SK-N-SH (cell line): ENCODE measurements around the gene LENG1. TPM values are rescaled to one million over a fixed set of nuclear protein-coding genes. Genes with fewer than 3 reads are reported as not detected.

ENCODE experiments used
- CTCF ChIA-PET: fragments of 300-600, 350-600 bp; formaldehyde crosslinking; extraction: SDS; loops from one replicate; lab custom pipeline; 2021; lab: Yijun Ruan, JAX
- POLR2A ChIA-PET: fragments of 350-600 bp; sonication (Branson Sonifier 250); formaldehyde crosslinking; extraction: SDS; loops from one replicate; lab custom pipeline; 2020; ENCODE audit warnings: antibody characterized with exemption, inconsistent platforms; lab: Yijun Ruan, JAX
- DNase-seq: peaks from one replicate; pipeline ENCODE4 v3.0.0; 2012
- H2AFZ ChIP-seq: fragments of 200-600 bp; sonication (generic); 2 replicates; pipeline ENCODE4 v1.8.1; 2016; ENCODE audit warnings: antibody characterized with exemption, mild to moderate bottlenecking, low read depth
- H3F3A ChIP-seq: fragments of 200-600 bp; sonication (generic); replicated peaks from 2 replicates; pipeline ENCODE3; 2016; ENCODE audit warnings: antibody characterized with exemption, mild to moderate bottlenecking; ENCODE audit not compliant: insufficient read depth
- H3K27ac ChIP-seq, 2 experiments: fragments of 200-500 bp in 1 of 2; fragments of 200-600 bp in 1 of 2; sonication (Bioruptor generic) in 1 of 2; sonication (generic), shearing (Covaris generic) in 1 of 2; 2 replicates each; pipeline versions ENCODE4 v1.5.1 to v1.6.1; 2014 to 2016; ENCODE audit warnings: low read depth in 2 of 2, inconsistent platforms in 1 of 2, low read length in 1 of 2, mild to moderate bottlenecking in 1 of 2, mixed read lengths in 1 of 2
- H3K27me3 ChIP-seq: fragments of 200-600 bp; sonication (generic), shearing (Covaris generic); 2 replicates; pipeline ENCODE4 v1.6.1; 2016; ENCODE audit warnings: mixed run types; ENCODE audit not compliant: insufficient read depth
- H3K36me3 ChIP-seq, 2 experiments: fragments of 200-500 bp in 1 of 2; fragments of 200-600 bp in 1 of 2; sonication (Bioruptor generic) in 1 of 2; sonication (generic) in 1 of 2; replicated peaks in 1 of 2; 2 replicates each; pipeline versions ENCODE3 to v1.5.1; 2014 to 2016; ENCODE audit warnings: low read length in 1 of 2, mild to moderate bottlenecking in 1 of 2; ENCODE audit not compliant: insufficient read depth in 2 of 2, control insufficient read depth in 1 of 2
- H3K4me1 ChIP-seq, 2 experiments: fragments of 200-500 bp in 1 of 2; fragments of 200-600 bp in 1 of 2; sonication (Bioruptor generic) in 1 of 2; sonication (generic), shearing (Covaris generic) in 1 of 2; 2 replicates each; pipeline versions ENCODE4 v1.5.1 to v1.6.1; 2014 to 2016; ENCODE audit warnings: low read depth in 1 of 2, low read length in 1 of 2, mixed run types in 1 of 2; ENCODE audit not compliant: insufficient read depth in 2 of 2, control insufficient read depth in 1 of 2
- H3K4me2 ChIP-seq: fragments of 200-600 bp; sonication (generic), shearing (Covaris generic); 2 replicates; pipeline ENCODE4 v1.6.1; 2017; ENCODE audit warnings: mixed run types
- H3K4me3 ChIP-seq, 2 experiments: fragments of 200-500 bp in 1 of 2; fragments of 200-600 bp in 1 of 2; sonication (Bioruptor generic) in 1 of 2; sonication (generic), shearing (Covaris generic) in 1 of 2; 2 replicates each; pipeline versions ENCODE4 v1.5.1 to v1.8.1; 2014 to 2016; ENCODE audit warnings: low read depth in 2 of 2, inconsistent platforms in 1 of 2, low read length in 1 of 2, mild to moderate bottlenecking in 1 of 2, mixed read lengths in 1 of 2, moderate library complexity in 1 of 2
- H3K79me2 ChIP-seq: fragments of 200-600 bp; sonication (generic); 2 replicates; pipeline ENCODE4 v1.8.1; 2017; ENCODE audit warnings: mild to moderate bottlenecking; ENCODE audit not compliant: insufficient read depth
- H3K9ac ChIP-seq: fragments of 200-600 bp; sonication (generic); 2 replicates; pipeline ENCODE4 v1.6.1; 2017; ENCODE audit warnings: mixed run types
- H3K9me2 ChIP-seq: fragments of 200-600 bp; sonication (generic); 2 replicates; pipeline ENCODE4 v1.6.1; 2017; ENCODE audit warnings: mixed run types
- H3K9me3 ChIP-seq: fragments of 200-600 bp; sonication (generic); 2 replicates; pipeline ENCODE4 v1.6.1; 2017; ENCODE audit warnings: mixed run types, mild to moderate bottlenecking, moderate library complexity
- H4K20me1 ChIP-seq: fragments of 200-600 bp; sonication (generic); 2 replicates; pipeline ENCODE4 v1.6.1; 2017; ENCODE audit warnings: mild to moderate bottlenecking, mixed run types; ENCODE audit not compliant: insufficient read depth
- CHD2 ChIP-seq: fragments of 150-350 bp; IDR thresholded peaks from 2 replicates; pipeline ENCODE4 v1.6.1; 2018; ENCODE audit warnings: low read length; ENCODE audit not compliant: partially characterized antibody
- EZH2phosphoT487 ChIP-seq: fragments of 200-600 bp; sonication (generic); IDR thresholded peaks from 2 replicates; pipeline ENCODE4 v1.6.1; 2017; ENCODE audit warnings: low read depth, mixed run types, mild to moderate bottlenecking, antibody characterized with exemption, moderate library complexity, borderline replicate concordance
- FOSL2 ChIP-seq: IDR thresholded peaks from 2 replicates; pipeline ENCODE4 v1.4.0; 2012; ENCODE audit warnings: low read depth, mild to moderate bottlenecking, moderate library complexity, borderline replicate concordance
- FOXM1 ChIP-seq: IDR thresholded peaks from 2 replicates; pipeline ENCODE4 v1.4.0; 2012; ENCODE audit warnings: low read depth, mild to moderate bottlenecking
- JUND ChIP-seq: IDR thresholded peaks from 2 replicates; pipeline ENCODE4 v1.4.0; 2012
- MEF2A ChIP-seq: IDR thresholded peaks from 2 replicates; pipeline ENCODE4 v1.4.0; 2012; ENCODE audit warnings: low read depth, borderline replicate concordance
- NFIC ChIP-seq: IDR thresholded peaks from 2 replicates; pipeline ENCODE4 v1.4.0; 2012; ENCODE audit warnings: borderline replicate concordance
- NRF1 ChIP-seq: IDR thresholded peaks from 2 replicates; pipeline ENCODE4 v1.6.1; 2012; ENCODE audit warnings: low read depth, mild to moderate bottlenecking, low read length
- RAD21 ChIP-seq: IDR thresholded peaks from 2 replicates; pipeline ENCODE4 v1.6.1; 2012; ENCODE audit warnings: mild to moderate bottlenecking, low read length
- RCOR1 ChIP-seq: fragments of 150-350 bp; IDR thresholded peaks from 2 replicates; pipeline ENCODE4 v1.6.1; 2017; ENCODE audit warnings: antibody characterized with exemption, low read length
- REST ChIP-seq: IDR thresholded peaks from 2 replicates; pipeline ENCODE4 v1.6.1; 2012; ENCODE audit warnings: mild to moderate bottlenecking, low read depth, low read length, moderate library complexity
- RFX5 ChIP-seq: IDR thresholded peaks from 2 replicates; pipeline ENCODE4 v1.6.1; 2012; ENCODE audit warnings: mild to moderate bottlenecking, improper control_type of control experiment, low read length
- TAF1 ChIP-seq: IDR thresholded peaks from 2 replicates; pipeline ENCODE4 v1.6.1; 2012; ENCODE audit warnings: low read depth, mild to moderate bottlenecking, low read length, moderate library complexity, borderline replicate concordance
- TEAD4 ChIP-seq: IDR thresholded peaks from 2 replicates; pipeline ENCODE4 v1.4.0; 2012; ENCODE audit warnings: mild to moderate bottlenecking, borderline replicate concordance; ENCODE audit not compliant: insufficient read depth
- USF2 ChIP-seq: fragments of 150-350 bp; IDR thresholded peaks from 2 replicates; pipeline ENCODE4 v1.6.1; 2017; ENCODE audit warnings: antibody characterized with exemption, low read length, low read depth, borderline replicate concordance
- YY1 ChIP-seq: IDR thresholded peaks from 2 replicates; pipeline ENCODE4 v1.4.0; 2012; ENCODE audit warnings: low read depth, mild to moderate bottlenecking
- WGBS: methylation state at CpG from one replicate; pipeline ENCODE4 v1.1.6; 2017; ENCODE audit warnings: low lambda C conversion rate; 5-methylcytosine and 5-hydroxymethylcytosine counted together
- polyA plus RNA-seq, 3 experiments: library from polyadenylated mRNA; depleted of rRNA; stranded (reverse); fragments of >200 nt; gene quantifications; 2 replicates each; pipeline ENCODE4 v1.2.3, GENCODE V29; 2012
- TF ChIP-seq, protein P1 (sequence below): IDR thresholded peaks from 2 replicates; pipeline ENCODE4 v1.4.0; 2012; ENCODE audit warnings: low read depth
- TF ChIP-seq, protein P2 (sequence below): IDR thresholded peaks from 2 replicates; pipeline ENCODE4 v1.4.0; 2012; ENCODE audit warnings: low read depth, borderline replicate concordance

Gene LENG1
- polyA plus RNA-seq, 1 of the 3 experiments (the other 2 are of a cell fraction) = 11.4 TPM

DNA sequence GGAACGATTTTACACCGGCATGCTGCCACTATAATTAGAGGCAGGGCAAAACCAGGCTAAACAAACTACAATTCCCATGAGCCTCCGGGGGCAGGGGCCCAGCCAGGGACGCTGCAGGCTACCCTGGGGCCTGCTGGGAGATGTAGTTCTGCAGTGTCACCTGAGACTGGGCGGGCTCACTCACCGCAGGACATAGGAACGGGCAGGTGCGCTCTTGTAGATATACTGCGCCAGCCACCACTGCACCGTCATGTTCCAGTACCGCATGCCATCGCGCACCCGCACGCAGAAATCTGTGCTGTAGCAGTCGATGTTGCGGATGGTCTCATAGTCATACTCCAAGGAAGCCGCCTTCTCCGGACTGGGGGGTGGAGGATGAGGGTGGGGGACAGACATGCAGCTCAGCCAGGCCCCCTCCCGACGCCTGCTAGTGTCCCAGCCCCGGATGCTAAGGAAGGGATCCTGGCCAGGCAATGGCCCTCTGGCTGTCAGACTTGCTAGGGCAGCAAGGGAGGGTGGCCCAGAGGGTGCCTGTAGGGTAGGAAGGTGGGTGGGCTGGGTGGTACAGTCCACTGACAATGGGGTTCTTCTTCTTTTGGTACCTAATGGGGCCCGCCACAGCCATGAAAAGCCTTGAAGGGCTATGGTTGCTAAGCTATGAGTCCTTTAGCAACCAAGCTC, 19.2 kb upstream of the LENG1 start:
- no peaks in the 10 kb centered on the region for H3K79me2 ChIP-seq
- peaks cover 7% of the 10 kb centered on the region for H3F3A ChIP-seq
- H3K9me2 ChIP-seq = no peaks in the 10 kb centered on the region
- peak; percentile 44 for TF ChIP-seq CHD2
- TF ChIP-seq JUND = no peak
- peaks cover 5% of the 10 kb centered on the region; the same call in 1 of the 2 replicates for H4K20me1 ChIP-seq
- no peak overlapping the region for H3K27ac ChIP-seq
- no peaks in the 10 kb centered on the region for H3K9me3 ChIP-seq
- peak; percentile 72 for DNase-seq
- no peak overlapping the region for H3K4me3 ChIP-seq
- CTCF ChIA-PET = interaction anchor here (1.6 to 3.5 kb wide), 2 partner anchors 10 to 11 kb away, joined by 4 to 12 read pairs; no protein-coding TSS in a partner anchor
- peaks cover 0 to 9% of the 10 kb centered on the region in 2 experiments; a peak in 1 of 4 replicates for H3K4me1 ChIP-seq
- POLR2A ChIA-PET = no interaction called here
- no peaks in the 10 kb centered on the region for H3K27me3 ChIP-seq
- H3K9ac ChIP-seq = no peak overlapping the region
- 88% methylated on average over 22 of the region's 23 CpGs for WGBS
- H3K4me2 ChIP-seq = no peak overlapping the region
- H2AFZ ChIP-seq = no peak overlapping the region
- peaks cover 26 to 29% of the 10 kb centered on the region in 2 experiments for H3K36me3 ChIP-seq

GRCh38 chr19:54173951-54174834, 14.7 kb upstream of the LENG1 start:
- Histone ChIP-seq H3K9ac (no peak overlapping the region), H3K4me1 (peaks cover 5 to 6% of the 10 kb centered on the region in 2 experiments; a peak in 2 of 4 replicates), H3F3A (peaks cover 5% of the 10 kb centered on the region), H3K9me3 (no peaks in the 10 kb centered on the region), H3K4me2 (no peak overlapping the region), H4K20me1 (no peaks in the 10 kb centered on the region), H3K27me3 (no peaks in the 10 kb centered on the region), H3K9me2 (no peaks in the 10 kb centered on the region), H3K79me2 (no peaks in the 10 kb centered on the region), H3K27ac (no peak overlapping the region), H3K4me3 (no peak overlapping the region), H3K36me3 (peaks cover 7 to 15% of the 10 kb centered on the region in 2 experiments), H2AFZ (no peak overlapping the region)
- DNase-seq = peak; percentile 29
- ChIA-PET POLR2A (no interaction called here), CTCF (interaction anchor here (0.6 to 2.6 kb wide), 6 partner anchors 9 to 217 kb away, joined by 3 to 9 read pairs (median 6); partner anchors contain the start of genes LENG1 and MBOAT7)
- WGBS = 78% methylated on average over 11 of the region's 25 CpGs
- TF ChIP-seq USF2 (no peak), FOXM1 (no peak), TEAD4 (no peak), RCOR1 (no peak), YY1 (no peak), REST (no peak), RFX5 (no peak), TAF1 (no peak), MEF2A (no peak), EZH2phosphoT487 (no peak), FOSL2 (no peak), NRF1 (no peak), JUND (no peak), RAD21 (no peak), NFIC (no peak)
- TF ChIP-seq, protein P1, sequence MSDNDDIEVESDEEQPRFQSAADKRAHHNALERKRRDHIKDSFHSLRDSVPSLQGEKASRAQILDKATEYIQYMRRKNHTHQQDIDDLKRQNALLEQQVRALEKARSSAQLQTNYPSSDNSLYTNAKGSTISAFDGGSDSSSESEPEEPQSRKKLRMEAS = no peak
- TF ChIP-seq, protein P2, sequence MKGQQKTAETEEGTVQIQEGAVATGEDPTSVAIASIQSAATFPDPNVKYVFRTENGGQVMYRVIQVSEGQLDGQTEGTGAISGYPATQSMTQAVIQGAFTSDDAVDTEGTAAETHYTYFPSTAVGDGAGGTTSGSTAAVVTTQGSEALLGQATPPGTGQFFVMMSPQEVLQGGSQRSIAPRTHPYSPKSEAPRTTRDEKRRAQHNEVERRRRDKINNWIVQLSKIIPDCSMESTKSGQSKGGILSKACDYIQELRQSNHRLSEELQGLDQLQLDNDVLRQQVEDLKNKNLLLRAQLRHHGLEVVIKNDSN = no peak
